Measurements from ENCODE around the gene C6orf62. TPM values are rescaled to one million over a fixed set of nuclear protein-coding genes. Genes with fewer than 3 reads are reported as not detected.
A peak's percentile ranks its signal among the peaks of the same experiment; 100 is the strongest.
"Not testable (repeated sequence)": the region's sequence is repeated elsewhere in the genome, so short reads cannot be mapped to it uniquely, and the experiment has no call there.

The C6orf62 gene
- polyA plus RNA-seq, 2 of the 4 experiments (the other 2 are of a cell fraction) = 66.3 to 73.4 TPM

- no peak for ATAC-seq
- no peak overlapping the region for H3K4me2 ChIP-seq
- ChIA-PET POLR2A (no interaction called here), CTCF (interaction anchor here (0.7 kb wide), 1 partner anchor 12 kb away, joined by 3 read pairs; no protein-coding TSS in a partner anchor)
- no peak for FAIRE-seq
- peaks cover 16% of the 10 kb centered on the region; the same call in 2 of the 3 replicates for H3K9me3 ChIP-seq
- no peak for DNase-seq (ENCODE audit: low read depth in 1 of 2, low spot score in 1 of 2)
- no peak overlapping the region for H3K4me3 ChIP-seq
- H3K4me1 ChIP-seq = no peaks in the 10 kb centered on the region
- WGBS (ENCODE audit: missing lambda C conversion rate) = 88% methylated on average over 1 of the region's 1 CpG
- TF ChIP-seq MYC (IDR thresholded peaks at IDR 0.05; ENCODE audit: borderline replicate concordance, low read length) (no peak), NFE2L2 (conservative IDR thresholded peaks at IDR 0.05; ENCODE audit: low read length) (no peak), NPAS2 (CRISPR knock-in tag; IDR thresholded peaks at IDR 0.05; ENCODE audit: borderline replicate concordance) (no peak), KDM1A (IDR thresholded peaks at IDR 0.05; ENCODE audit: low read depth) (no peak), SREBF2 (IDR thresholded peaks at IDR 0.05) (no peak), ATOH8 (CRISPR knock-in tag; IDR thresholded peaks at IDR 0.05; ENCODE audit: low read depth) (no peak), JUNB (IDR thresholded peaks at IDR 0.05) (no peak), CBX2 (IDR thresholded peaks at IDR 0.05; ENCODE audit: borderline replicate concordance, low read depth) (no peak), NR3C1 (IDR thresholded peaks at IDR 0.05) (no peak), FOXS1 (CRISPR knock-in tag; IDR thresholded peaks at IDR 0.05) (no peak), ZSCAN20 (CRISPR knock-in tag; IDR thresholded peaks at IDR 0.05) (no peak), HES2 (IDR thresholded peaks at IDR 0.05) (no peak), MAX (IDR thresholded peaks at IDR 0.05) (no peak), JUN (IDR thresholded peaks at IDR 0.05) (no peak), CBX8 (IDR thresholded peaks at IDR 0.05) (no peak), CEBPB (IDR thresholded peaks at IDR 0.05) (no peak), ZNF302 (CRISPR knock-in tag; IDR thresholded peaks at IDR 0.05) (no peak), BHLHE40 (IDR thresholded peaks at IDR 0.05; ENCODE audit: low read depth, low read length) (no peak), EHMT2 (IDR thresholded peaks at IDR 0.05; ENCODE audit: low read depth) (no peak), PHF8 (IDR thresholded peaks at IDR 0.05; ENCODE audit: borderline replicate concordance, low read depth) (no peak)
- no peak overlapping the region for H3K27ac ChIP-seq
Observed at GRCh38 chr6:24734166-24734565, 15.2 kb upstream of the C6orf62 start.

- ATAC-seq; H3K4me1 ChIP-seq; H3K27ac ChIP-seq; DNase-seq (ENCODE audit: low read depth in 1 of 2, low spot score in 1 of 2); POLR2A ChIA-PET; H3K4me2 ChIP-seq; FAIRE-seq; H3K4me3 ChIP-seq: not testable (repeated sequence)
- peak; percentile 88 for TF ChIP-seq ZFP36 (IDR thresholded peaks at IDR 0.05; ENCODE audit: borderline replicate concordance, partially characterized antibody)
- peaks cover 16% of the 10 kb centered on the region; the same call in 2 of the 3 replicates for H3K9me3 ChIP-seq
- CTCF ChIA-PET = interaction anchor here (0.5 kb wide), 1 partner anchor 137 kb away, joined by 4 read pairs; no protein-coding TSS in a partner anchor
- 65% methylated on average over 5 of the region's 6 CpGs for WGBS (ENCODE audit: missing lambda C conversion rate)
Observed at GRCh38 chr6:24731456-24732134, 12.6 kb upstream of the C6orf62 start.

- ATAC-seq; POLR2A ChIA-PET; H3K27ac ChIP-seq; H3K4me1 ChIP-seq; FAIRE-seq; H3K4me3 ChIP-seq; H3K4me2 ChIP-seq; DNase-seq (ENCODE audit: low read depth in 1 of 2, low spot score in 1 of 2): not testable (repeated sequence)
- CTCF ChIA-PET = interaction anchor here (0.5 kb wide), 1 partner anchor 136 kb away, joined by 4 read pairs; no protein-coding TSS in a partner anchor
- 16% methylated on average over 3 of the region's 3 CpGs for WGBS (ENCODE audit: missing lambda C conversion rate)
- H3K9me3 ChIP-seq = peaks cover 16% of the 10 kb centered on the region; the same call in 2 of the 3 replicates
Observed at GRCh38 chr6:24730653-24731052, 11.7 kb upstream of the C6orf62 start.

All from A549 (cell line).